ENCODE measurements around the gene EIPR1.

The EIPR1 gene

GRCh38 chr2:3317871-3318590, 59.6 kb downstream of the EIPR1 start:
- H3K27ac ChIP-seq: no peak overlapping the region
- peaks cover 6% of the 10 kb centered on the region for H3K36me3 ChIP-seq
- no peaks in the 10 kb centered on the region for H3K9me3 ChIP-seq
- no peak for TF ChIP-seq CTCF (IDR thresholded peaks at IDR 0.05)
- H3K27me3 ChIP-seq: no peaks in the 10 kb centered on the region
- H3K4me1 ChIP-seq (ENCODE audit: control insufficient read depth in 1 of 2, insufficient read depth in 1 of 2, low read depth in 1 of 2, low read length in 1 of 2): no peaks in the 10 kb centered on the region
- H3K4me3 ChIP-seq (ENCODE audit: low read depth in 1 of 2, low read length in 1 of 2): no peak overlapping the region

- no peak for TF ChIP-seq CTCF (IDR thresholded peaks at IDR 0.05)
- Histone ChIP-seq H3K27me3 (no peaks in the 10 kb centered on the region), H3K36me3 (peaks cover 6% of the 10 kb centered on the region), H3K4me3 (ENCODE audit: low read depth in 1 of 2, low read length in 1 of 2) (no peak overlapping the region), H3K9me3 (no peaks in the 10 kb centered on the region), H3K4me1 (ENCODE audit: control insufficient read depth in 1 of 2, insufficient read depth in 1 of 2, low read depth in 1 of 2, low read length in 1 of 2) (no peaks in the 10 kb centered on the region), H3K27ac (no peak overlapping the region)
Observed at GRCh38 chr2:3317277-3317685, 60.3 kb downstream of the EIPR1 start.

GRCh38 chr2:3316456-3317276, 61.0 kb downstream of the EIPR1 start:
- Histone ChIP-seq H3K27ac (no peak overlapping the region), H3K9me3 (no peaks in the 10 kb centered on the region), H3K36me3 (peaks cover 6% of the 10 kb centered on the region), H3K4me1 (ENCODE audit: control insufficient read depth in 1 of 2, insufficient read depth in 1 of 2, low read depth in 1 of 2, low read length in 1 of 2) (no peaks in the 10 kb centered on the region), H3K27me3 (no peaks in the 10 kb centered on the region), H3K4me3 (ENCODE audit: low read depth in 1 of 2, low read length in 1 of 2) (no peak overlapping the region)
- no peak for TF ChIP-seq CTCF (IDR thresholded peaks at IDR 0.05)

- Histone ChIP-seq H3K36me3 (peaks cover 6% of the 10 kb centered on the region), H3K4me1 (ENCODE audit: control insufficient read depth in 1 of 2, insufficient read depth in 1 of 2, low read depth in 1 of 2, low read length in 1 of 2) (no peaks in the 10 kb centered on the region), H3K27ac (no peak overlapping the region), H3K9me3 (no peaks in the 10 kb centered on the region), H3K27me3 (no peaks in the 10 kb centered on the region), H3K4me3 (ENCODE audit: low read depth in 1 of 2, low read length in 1 of 2) (no peak overlapping the region)
- no peak for TF ChIP-seq CTCF (IDR thresholded peaks at IDR 0.05)
Observed at GRCh38 chr2:3314626-3315025, 63.0 kb downstream of the EIPR1 start.

GRCh38 chr2:3313781-3314375, 63.7 kb downstream of the EIPR1 start:
- no peaks in the 10 kb centered on the region for H3K9me3 ChIP-seq
- no peaks in the 10 kb centered on the region for H3K4me1 ChIP-seq (ENCODE audit: control insufficient read depth in 1 of 2, insufficient read depth in 1 of 2, low read depth in 1 of 2, low read length in 1 of 2)
- H3K27ac ChIP-seq: no peak overlapping the region
- no peak for TF ChIP-seq CTCF (IDR thresholded peaks at IDR 0.05)
- H3K36me3 ChIP-seq: peaks cover 6% of the 10 kb centered on the region
- H3K27me3 ChIP-seq: no peaks in the 10 kb centered on the region
- H3K4me3 ChIP-seq (ENCODE audit: low read depth in 1 of 2, low read length in 1 of 2): no peak overlapping the region
